Stimulated activated CD8-positive, alpha-beta memory T cell treated with anti-CD3 and anti-CD28 coated beads, Interleukin-15, amount 100 ng/mL, for 4 hours (primary cell): ENCODE data around the gene MMADHC.
A peak's percentile ranks its signal among the peaks of the same experiment; 100 is the strongest.

Experiments used
- DNase-seq, 2 donors: peaks; one replicate each; pipeline ENCODE4 v3.0.0-alpha.2; 2020; ENCODE audit warnings: low read depth in 2 of 2

Gene MMADHC

GRCh38 chr2:149587220-149587949 is at the start of gene MMADHC:
Gene MMADHC, minus strand, starts transcription at chr2:149587775. Its CDS starts 678 bp downstream, at chr2:149587097.
- DNase-seq: peak; percentile 83 to 89

DNA sequence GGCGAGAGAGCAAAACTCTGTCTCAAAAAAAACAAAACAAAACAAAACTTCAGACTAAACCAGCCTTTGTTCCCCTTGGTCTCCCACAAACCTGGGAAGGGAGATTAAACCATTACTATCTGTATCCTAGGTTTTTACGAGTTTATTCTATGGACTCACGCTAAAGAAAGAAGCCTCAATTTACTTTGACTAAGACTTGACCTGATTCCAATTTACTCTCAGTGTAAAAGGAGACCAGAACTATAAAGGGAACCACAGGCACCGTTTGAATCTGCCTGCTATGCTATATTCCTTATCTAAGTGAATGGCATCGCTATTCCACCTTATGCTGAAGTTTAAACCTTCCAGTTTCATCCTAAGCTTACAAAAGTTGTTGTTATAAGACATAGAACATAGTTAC is 46.5 kb upstream of the MMADHC start:
- no peak for DNase-seq

DNA sequence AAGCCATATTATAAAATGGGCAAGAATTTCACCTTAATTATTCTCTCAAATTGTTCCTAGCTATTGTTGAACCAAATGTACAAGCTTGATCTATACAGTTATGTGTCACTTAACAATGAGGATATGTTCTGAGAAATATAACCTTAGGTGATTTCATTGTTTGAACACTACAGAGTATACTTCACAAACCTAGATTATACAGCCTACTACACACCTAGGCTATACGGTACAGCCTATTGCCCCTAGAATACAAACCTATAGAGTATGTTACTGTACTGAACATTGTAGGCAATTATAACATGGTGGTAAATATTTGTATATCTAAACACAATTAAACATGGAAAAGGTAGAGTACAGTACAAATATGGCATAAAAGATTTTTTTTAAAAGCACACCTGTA is 42.9 kb upstream of the MMADHC start:
- no peak for DNase-seq

DNA sequence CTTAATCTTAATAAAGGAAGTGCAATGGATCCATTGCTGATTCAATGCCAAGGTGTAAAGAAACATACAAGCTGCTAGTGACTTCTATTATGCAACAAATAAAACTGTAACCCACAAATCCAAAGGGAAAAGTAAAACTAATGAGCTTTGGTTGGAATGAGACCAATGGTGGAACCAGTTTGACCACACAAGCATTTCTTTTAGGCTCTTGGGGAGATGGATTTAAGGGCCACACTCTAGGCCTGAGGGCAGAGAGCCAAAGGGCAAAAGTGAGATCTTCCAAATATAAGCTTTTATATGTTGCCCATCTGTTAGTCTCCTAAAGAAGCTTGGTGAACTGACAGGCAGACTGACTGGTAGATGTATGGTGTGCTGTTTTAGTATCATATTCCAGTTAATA is 41.5 kb upstream of the MMADHC start:
- DNase-seq: no peak

DNA sequence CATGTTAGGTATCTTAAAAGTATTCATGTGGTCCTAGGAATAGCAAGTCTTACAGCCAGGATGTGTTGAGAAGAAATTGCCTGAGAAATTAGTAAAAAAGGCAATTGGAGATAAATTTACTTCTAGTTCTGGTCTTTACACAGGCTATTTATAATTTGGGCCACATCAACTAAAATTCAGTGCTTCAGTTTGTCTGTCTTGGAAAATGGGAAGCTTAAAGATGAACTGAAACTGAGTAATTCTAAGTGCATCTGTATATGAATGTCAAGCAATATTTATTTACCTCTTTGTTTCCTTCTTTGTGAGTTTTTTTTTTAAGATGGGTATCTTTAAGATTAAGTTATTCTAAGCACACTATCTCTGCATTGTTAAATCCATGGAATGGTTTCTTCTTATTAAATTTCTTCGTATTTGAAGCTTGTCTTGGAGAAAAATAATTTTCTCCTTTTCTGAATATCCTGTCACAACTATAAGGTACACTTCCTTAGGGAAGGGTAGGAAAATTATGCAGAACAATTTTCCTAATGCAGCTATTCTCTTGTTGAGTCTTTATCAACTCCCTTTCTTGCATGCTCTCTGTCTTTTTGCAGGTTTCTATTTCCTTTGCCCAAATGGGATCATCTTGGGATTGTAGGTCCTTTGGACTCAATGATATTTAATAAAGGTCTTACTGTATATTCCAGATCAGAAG is 39.7 kb upstream of the MMADHC start:
- no peak for DNase-seq

DNA sequence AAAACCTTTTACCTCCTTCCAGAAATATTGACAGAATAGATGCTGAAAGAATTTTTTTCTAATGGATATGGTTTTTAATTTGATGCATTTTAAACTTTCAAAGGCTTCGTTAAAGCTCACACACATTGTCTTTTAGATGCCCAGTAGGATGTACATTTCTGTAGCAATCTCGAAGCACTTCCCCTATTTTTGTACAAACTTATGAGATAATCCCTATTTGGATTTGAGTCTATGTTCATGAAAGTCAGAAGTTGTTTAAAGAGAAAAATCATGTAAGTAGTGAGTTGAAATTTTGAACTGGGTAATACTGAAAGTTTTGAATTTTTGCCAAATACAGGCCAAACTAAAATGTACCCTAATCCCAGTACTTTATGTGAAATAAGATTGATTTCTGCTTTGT is 38.1 kb upstream of the MMADHC start:
- DNase-seq: no peak

DNA sequence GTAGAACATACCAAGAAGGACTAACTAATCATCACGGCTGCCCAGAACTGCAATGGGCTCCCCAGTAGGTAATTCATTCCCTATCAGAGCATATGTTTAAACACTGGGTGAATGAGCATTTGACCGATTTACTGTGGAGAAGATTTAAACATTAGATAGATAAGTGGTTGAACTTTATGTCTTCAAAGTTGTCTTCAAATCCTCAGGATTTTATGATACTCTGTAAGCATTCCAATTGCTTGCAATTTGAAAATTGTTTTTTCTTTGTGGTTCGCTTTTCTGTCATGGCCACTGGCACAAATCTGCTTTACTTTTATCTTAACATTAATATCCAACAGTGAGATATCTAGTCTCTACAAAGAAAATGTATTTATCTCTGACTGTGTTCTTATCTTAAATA is 37.7 kb upstream of the MMADHC start:
- no peak for DNase-seq

DNA sequence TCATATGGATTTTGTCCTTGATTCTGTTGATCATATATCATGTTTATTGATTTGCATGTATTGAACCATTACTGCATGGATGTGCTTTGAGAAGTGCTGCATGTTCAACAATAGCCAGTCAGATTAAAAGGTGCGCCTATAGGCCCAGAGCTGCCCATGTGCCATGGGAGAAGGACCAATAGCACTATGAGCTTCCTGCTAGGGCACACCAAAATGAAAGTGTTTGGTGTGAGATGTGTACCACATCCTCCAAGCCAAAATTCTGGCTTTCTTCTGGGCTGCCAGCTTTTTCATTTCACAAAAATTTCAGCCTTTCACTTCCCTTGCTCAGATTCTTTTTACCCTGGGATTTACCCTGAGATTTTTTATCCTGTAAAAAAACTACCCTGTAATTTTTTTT is 34.8 kb upstream of the MMADHC start:
- DNase-seq: no peak

DNA sequence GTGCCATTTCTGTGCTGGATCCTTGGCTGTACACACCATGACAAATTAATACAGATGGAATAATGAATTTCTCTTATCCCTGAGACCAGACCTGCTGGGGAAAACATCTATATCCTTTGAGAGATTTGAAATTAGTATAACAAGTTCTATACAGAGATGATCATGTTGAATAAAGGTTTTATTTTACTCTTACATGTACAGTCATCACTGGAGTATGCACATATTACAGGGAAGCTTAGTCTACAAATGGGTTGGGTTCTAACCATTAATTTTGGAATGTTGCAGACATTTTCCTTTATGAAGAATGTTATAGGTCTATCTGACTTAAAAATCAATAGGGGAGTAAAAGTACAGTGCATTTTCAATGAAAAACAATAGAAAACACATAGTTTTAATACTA is 29.9 kb upstream of the MMADHC start:
- no peak for DNase-seq

DNA sequence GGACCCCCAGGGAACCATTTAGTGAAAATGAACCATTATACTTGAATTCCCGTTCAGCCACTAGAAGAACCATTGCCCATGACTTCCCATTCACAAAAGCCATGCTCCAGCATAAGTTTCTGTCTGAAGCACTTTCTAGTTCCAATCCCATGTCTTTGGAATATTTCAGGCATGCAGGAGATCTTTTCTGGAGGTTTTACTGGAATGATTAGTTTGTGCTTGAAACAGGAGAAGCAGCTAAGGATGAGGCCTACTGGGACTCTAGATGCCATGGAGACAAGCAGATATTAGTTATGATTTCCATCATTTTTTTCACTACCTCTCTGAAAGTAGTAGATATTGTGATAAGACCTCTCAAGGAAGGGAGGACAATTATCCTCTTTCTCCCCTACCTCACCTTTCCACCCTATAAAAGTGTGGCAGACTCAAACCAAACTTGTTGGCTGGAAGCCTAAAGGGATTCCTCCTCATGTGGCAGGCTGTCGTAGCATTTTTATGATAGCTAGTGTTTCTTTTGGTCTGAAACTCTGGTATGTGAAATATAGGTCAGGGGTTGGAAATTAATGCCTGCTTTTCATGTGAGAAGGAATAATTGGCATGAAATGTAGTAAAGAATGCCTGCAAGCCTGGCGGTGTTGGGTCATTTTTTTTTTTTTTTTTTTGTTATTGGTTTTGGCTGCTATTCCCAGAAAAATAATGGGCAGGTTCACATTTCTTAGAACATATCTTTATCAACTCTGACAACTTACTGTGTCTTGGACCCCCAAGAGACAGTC is 29.3 kb upstream of the MMADHC start:
- DNase-seq: no peak

- DNase-seq: no peak
These were observed 26.1 kb upstream of the MMADHC start for GRCh38 chr2:149613704-149614103.

DNA sequence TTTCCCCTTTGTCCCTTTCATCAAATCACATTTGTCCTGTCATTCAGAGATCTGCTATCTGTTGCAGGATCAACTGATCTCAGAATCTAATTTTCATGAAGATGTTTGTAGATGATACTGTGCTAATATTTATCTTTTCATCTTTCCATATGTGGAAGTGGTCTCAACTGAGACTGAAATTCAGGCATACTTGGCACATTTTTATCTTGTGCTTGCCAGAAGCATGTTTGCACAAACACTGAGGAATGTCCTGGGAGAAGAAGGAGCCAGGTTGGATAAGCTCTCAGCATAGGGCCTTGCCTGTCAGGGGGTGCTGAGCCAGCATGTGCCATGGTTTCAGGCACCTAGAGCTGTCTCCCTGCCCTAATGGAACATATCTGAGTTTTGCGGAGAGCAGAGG is 24.5 kb upstream of the MMADHC start:
- DNase-seq: no peak

- no peak for DNase-seq
These were observed 23.7 kb upstream of the MMADHC start for GRCh38 chr2:149611100-149611820.

GRCh38 chr2:149606251-149606811 is 18.8 kb upstream of the MMADHC start:
- no peak for DNase-seq

- DNase-seq: no peak
These were observed 15.7 kb upstream of the MMADHC start for GRCh38 chr2:149603248-149603647.

DNA sequence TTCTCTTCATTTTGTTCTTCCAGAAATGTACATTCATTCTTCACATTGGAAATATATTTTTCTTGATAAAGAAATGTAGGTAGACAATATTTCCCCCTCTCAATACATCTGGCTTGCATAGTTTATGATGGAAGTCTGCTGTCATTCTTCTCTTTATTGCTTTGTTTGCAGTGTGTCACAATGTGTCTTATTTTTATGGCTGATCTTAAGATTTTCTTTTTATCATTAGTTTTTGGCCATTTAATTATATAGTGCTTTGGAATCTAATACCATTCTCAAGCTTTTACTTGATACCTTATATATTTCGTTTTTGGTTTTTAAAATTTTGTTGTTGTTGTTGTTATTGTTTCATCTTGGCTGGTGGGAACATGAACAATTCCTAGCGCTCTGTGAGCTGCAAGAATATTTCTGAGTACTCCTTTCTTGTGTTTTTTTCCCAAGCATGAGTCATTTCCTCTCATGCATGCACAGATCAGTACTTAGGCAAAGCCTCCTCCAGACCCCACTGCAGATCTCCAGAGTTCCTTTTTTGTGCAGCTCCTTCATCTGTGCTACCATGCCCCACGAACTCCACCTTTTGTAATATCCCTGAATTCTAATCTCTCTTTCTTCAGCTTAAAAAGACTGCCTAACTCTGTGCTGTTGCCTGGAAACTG is 13.7 kb upstream of the MMADHC start:
- DNase-seq: no peak

DNA sequence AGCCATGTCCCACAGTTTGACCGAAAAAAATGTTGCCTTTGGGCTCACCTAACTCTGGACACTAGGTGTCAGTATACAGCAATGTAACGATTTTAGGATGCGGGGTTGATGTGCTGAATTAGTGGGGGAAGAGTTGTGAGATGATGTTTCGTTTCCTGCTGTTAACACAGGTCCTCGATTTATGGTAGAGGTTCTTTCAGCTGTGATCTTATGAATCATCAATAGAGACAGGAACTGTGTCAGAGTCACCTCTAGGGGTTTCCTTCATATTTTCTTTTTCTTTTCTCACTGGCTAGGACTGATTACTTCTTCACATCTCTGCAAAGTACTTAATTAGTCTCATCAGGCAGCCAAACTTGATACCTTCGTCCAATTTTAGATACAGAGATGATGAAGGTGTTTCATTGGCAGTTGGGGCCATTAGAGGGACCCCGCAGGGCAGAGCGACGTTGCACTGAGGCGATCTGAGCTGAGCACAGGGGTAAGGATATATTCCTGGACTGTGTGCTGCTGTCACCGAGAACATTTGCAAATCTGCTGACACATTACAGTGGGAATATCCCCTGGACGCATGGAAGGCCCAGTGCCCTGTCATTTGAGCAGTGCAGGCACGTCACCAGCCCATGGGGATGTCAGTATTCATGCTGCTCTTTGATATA is 10.2 kb upstream of the MMADHC start:
- DNase-seq: peak in 1 of 2 donors; percentile 24

DNA sequence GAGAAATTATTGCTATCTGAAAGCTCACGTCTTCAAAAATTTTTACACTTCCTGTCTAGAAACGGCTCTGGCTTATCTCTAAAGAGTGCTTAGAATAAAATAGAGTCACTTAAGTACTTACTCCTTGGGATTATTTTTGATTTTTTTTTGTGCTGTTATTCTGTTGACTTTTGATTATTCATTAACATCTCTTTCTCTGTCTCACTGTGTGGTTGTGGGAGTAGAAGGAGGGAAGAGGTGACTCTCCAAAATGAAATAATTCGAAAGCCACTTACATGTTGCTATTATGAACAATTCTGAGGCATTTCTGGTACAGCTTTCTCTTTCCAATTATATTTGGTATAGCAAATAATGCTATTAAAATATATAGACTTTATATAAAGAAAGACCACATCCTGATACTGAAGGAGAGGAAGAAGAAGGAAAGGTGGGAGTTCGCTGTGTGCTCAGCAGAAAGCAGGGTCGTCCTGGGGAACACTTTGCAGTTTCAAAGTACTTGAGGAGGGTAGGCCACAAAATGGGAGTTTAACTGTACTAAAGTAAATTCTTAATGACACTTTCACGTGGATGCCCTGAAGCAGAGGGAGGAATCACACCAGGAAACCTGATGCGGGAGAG is 9.6 kb upstream of the MMADHC start:
- DNase-seq: no peak

- DNase-seq: no peak
These were observed 8.9 kb upstream of the MMADHC start for GRCh38 chr2:149596471-149596870.
